Upper lobe of right lung (tissue), 1 donor: ENCODE results near the gene ACADVL. TPM values are rescaled to one million over a fixed set of nuclear protein-coding genes. Genes with fewer than 3 reads are reported as not detected.
A peak's percentile ranks its signal among the peaks of the same experiment; 100 is the strongest.

ENCODE experiments used
- ATAC-seq: fragments of 200-7000 bp; cut with Tn5 transposase; one replicate; pipeline ENCODE4 v1.9.1; 2020; ENCODE audit warnings: mild to moderate bottlenecking, moderate library complexity
- DNase-seq: peaks from one replicate; pipeline ENCODE4 v3.0.0-alpha.2; 2020
- H3K27ac ChIP-seq: fragments of 200-600 bp; one replicate; pipeline ENCODE4 v1.8.0; 2022
- H3K27me3 ChIP-seq: fragments of 200-600 bp; one replicate; pipeline ENCODE4 v1.8.0; 2022; ENCODE audit warnings: mild to moderate bottlenecking
- H3K36me3 ChIP-seq: fragments of 200-600 bp; one replicate; pipeline ENCODE4 v1.8.0; 2022
- H3K4me1 ChIP-seq: fragments of 200-600 bp; one replicate; pipeline ENCODE4 v1.8.0; 2022
- H3K4me3 ChIP-seq: fragments of 200-600 bp; one replicate; pipeline ENCODE4 v1.8.0; 2022; ENCODE audit warnings: mild to moderate bottlenecking
- H3K9me3 ChIP-seq: fragments of 200-600 bp; one replicate; pipeline ENCODE4 v1.8.0; 2022
- CTCF ChIP-seq: fragments of 200-600 bp; IDR thresholded peaks from one replicate; pipeline ENCODE4 v1.8.0; 2022; ENCODE audit warnings: antibody characterized with exemption
- intact Hi-C: fragments of 100-400 bp; cut with DNase I; formaldehyde crosslinking; loops from one replicate; pipeline ENCODE4 v1.11.0; 2022
- total RNA-seq: library from RNA; stranded (reverse); fragmentation: NEBNext Ultra II Directional; extraction: Animal tissue kit (Norgen Biotek cat#: 25700); gene quantifications from one replicate; pipeline ENCODE4 v1.2.1, GENCODE V29; 2021
- donor health status: DM: no; HTN: yes; CAD: no; lungs with severe emphysema.

The ACADVL gene
- total RNA-seq, 1 donor from 2014 or later = 544 TPM

DNA sequence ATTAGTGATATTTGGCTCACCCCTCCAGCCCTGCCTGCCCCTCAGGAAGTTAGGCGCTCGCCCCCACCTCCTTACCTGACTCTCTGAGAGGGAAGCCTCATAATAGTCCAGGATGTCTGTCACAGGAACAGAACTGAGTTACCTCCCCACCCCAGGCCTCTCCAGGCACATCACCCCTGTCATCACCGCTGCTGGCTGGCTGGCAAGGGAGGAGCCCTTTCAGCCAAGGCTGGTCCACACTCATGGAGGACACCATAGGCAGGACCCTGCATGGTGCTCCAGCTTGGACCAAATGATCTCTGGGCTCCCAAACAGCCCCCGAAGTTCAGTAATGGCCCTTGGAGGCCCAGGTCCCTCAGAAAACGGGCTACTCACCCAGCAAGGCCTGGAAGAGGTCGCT is 1.6 kb upstream of the ACADVL start:
- ATAC-seq = no peak
- H3K4me3 ChIP-seq = peak overlapping the region; percentile 51

GRCh38 chr17:7218758-7219157 is 980 bp upstream of the ACADVL start:
- DNase-seq = no peak
- ATAC-seq = no peak
- TF ChIP-seq CTCF = no peak
- Histone ChIP-seq H3K4me1 (peaks cover 59% of the 10 kb centered on the region), H3K4me3 (no peak overlapping the region), H3K27ac (no peak overlapping the region), H3K36me3 (peaks cover 25% of the 10 kb centered on the region), H3K9me3 (no peaks in the 10 kb centered on the region), H3K27me3 (no peaks in the 10 kb centered on the region)
- intact Hi-C loops = no loop called here

More for the DNA sequence above, 1.6 kb upstream of the ACADVL start:
- Histone ChIP-seq H3K4me1 (peaks cover 59% of the 10 kb centered on the region), H3K27ac (peak overlapping the region; percentile 74), H3K36me3 (peaks cover 19% of the 10 kb centered on the region), H3K27me3 (no peaks in the 10 kb centered on the region), H3K9me3 (no peaks in the 10 kb centered on the region)
- intact Hi-C loops = no loop called here
- no peak for TF ChIP-seq CTCF
- no peak for DNase-seq

- DNase-seq = no peak
- H3K4me3 ChIP-seq = peak overlapping the region; percentile 98
- intact Hi-C loops = no loop called here
- H3K27ac ChIP-seq = peak overlapping the region; percentile 95
- no peak for ATAC-seq
- H3K36me3 ChIP-seq = peaks cover 30% of the 10 kb centered on the region
- peaks cover 59% of the 10 kb centered on the region for H3K4me1 ChIP-seq
- H3K9me3 ChIP-seq = no peaks in the 10 kb centered on the region
- no peak for TF ChIP-seq CTCF
- no peaks in the 10 kb centered on the region for H3K27me3 ChIP-seq
These were observed 418 bp upstream of the ACADVL start for GRCh38 chr17:7219229-7219811.

DNA sequence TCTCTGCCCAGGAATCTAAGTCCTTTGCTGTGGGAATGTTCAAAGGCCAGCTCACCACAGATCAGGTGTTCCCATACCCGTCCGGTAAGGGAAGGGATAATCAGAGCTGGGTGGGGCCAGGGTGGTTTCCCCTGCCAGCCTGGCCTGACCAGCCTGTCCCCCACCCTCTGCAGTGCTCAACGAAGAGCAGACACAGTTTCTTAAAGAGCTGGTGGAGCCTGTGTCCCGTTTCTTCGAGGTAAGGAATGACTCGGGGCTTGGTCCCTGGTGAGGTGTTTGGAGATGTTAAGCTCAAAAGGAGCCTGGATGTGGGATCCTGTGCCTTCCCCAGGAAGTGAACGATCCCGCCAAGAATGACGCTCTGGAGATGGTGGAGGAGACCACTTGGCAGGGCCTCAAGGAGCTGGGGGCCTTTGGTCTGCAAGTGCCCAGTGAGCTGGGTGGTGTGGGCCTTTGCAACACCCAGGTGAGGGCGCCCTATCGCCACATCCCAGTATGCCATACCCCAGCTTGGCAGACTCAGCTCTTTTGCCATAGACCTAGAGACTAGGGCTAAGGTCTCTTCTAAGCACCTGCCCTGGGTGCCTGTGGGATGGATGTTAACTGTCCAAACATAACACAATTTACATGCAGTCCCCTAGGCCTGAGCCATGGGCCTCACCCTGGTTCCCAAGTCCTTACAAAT is 997 bp downstream of the ACADVL start:
- H3K27me3 ChIP-seq = no peaks in the 10 kb centered on the region
- DNase-seq (peak; percentile 84), ATAC-seq (peak; percentile 52)
- peaks cover 46% of the 10 kb centered on the region for H3K4me1 ChIP-seq
- intact Hi-C loops = no loop called here
- H3K9me3 ChIP-seq = no peaks in the 10 kb centered on the region
- H3K36me3 ChIP-seq = peaks cover 45% of the 10 kb centered on the region
- peak overlapping the region; percentile 98 for H3K4me3 ChIP-seq
- TF ChIP-seq CTCF = peak; percentile 49
- H3K27ac ChIP-seq = peak overlapping the region; percentile 95

DNA sequence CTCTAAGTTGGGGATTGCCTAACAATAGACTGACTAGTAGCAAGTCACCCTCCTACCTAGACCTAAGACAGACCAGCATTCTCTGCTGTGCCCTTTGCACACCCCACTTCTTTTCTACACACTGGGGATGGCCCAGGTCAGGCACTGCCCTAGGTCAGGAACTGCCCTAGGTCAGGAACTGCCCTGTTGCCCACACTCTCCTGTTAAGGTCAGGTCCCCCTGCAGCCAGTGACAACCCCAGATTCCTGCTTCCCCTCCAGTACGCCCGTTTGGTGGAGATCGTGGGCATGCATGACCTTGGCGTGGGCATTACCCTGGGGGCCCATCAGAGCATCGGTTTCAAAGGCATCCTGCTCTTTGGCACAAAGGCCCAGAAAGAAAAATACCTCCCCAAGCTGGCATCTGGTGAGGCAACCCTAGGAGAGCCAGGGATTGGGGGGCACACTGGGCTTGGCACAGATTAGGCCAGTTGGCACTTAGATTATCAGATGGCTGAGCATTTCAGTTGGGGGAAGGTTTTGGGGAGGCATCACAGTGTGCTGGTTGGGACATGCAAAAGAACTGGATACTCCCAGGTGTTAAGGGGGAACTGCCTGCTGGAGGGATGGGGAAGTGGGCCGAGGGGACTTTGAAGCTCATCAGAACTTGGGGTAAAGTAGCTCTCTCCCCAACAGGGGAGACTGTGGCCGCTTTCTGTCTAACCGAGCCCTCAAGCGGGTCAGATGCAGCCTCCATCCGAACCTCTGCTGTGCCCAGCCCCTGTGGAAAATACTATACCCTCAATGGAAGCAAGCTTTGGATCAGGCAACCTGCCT is 1.7 kb downstream of the ACADVL start:
- H3K27ac ChIP-seq = peak overlapping the region; percentile 95
- no peak for ATAC-seq
- no peak for DNase-seq
- H3K36me3 ChIP-seq = peaks cover 52% of the 10 kb centered on the region
- no peaks in the 10 kb centered on the region for H3K27me3 ChIP-seq
- peaks cover 38% of the 10 kb centered on the region for H3K4me1 ChIP-seq
- no peak overlapping the region for H3K4me3 ChIP-seq
- TF ChIP-seq CTCF = no peak
- no peaks in the 10 kb centered on the region for H3K9me3 ChIP-seq
- intact Hi-C loops = no loop called here
